Stomach smooth muscle (tissue), 2 donors: ENCODE data around the gene NUDT22.

Source experiments
- H3K27ac ChIP-seq: one replicate; pipeline ENCODE4 v1.7.0; 2013; ENCODE audit warnings: mild to moderate bottlenecking, low read length, inconsistent platforms
- H3K27me3 ChIP-seq, 2 donors: one replicate each; pipeline ENCODE4 v1.7.0; 2013; ENCODE audit warnings: low read length in 2 of 2; ENCODE audit not compliant: insufficient read depth in 2 of 2, control insufficient read depth in 1 of 2
- H3K36me3 ChIP-seq, 2 donors: one replicate each; pipeline ENCODE4 v1.7.0; 2013; ENCODE audit warnings: low read length in 2 of 2; ENCODE audit not compliant: control insufficient read depth in 2 of 2, insufficient read depth in 2 of 2
- H3K4me1 ChIP-seq: one replicate; pipeline ENCODE4 v1.7.0; 2013; ENCODE audit warnings: low read length; ENCODE audit not compliant: control insufficient read depth, insufficient read depth
- H3K4me3 ChIP-seq, 2 donors: one replicate each; pipeline ENCODE4 v1.7.0; 2013; ENCODE audit warnings: low read length in 2 of 2
- H3K9ac ChIP-seq, 2 donors: one replicate each; pipeline ENCODE4 v1.7.0; 2013; ENCODE audit warnings: low read length in 2 of 2, mild to moderate bottlenecking in 1 of 2
- H3K9me3 ChIP-seq, 2 donors: one replicate each; pipeline ENCODE4 v1.7.0; 2013; ENCODE audit warnings: low read length in 2 of 2; ENCODE audit not compliant: control insufficient read depth in 2 of 2
- donor health status: healthy.
- donor health status: Pancreatic carcinoma.

The NUDT22 gene

GRCh38 chr11:64219755-64220154, 6.3 kb upstream of the NUDT22 start:
- H3K4me1 ChIP-seq: peaks cover 3% of the 10 kb centered on the region
- no peak overlapping the region for H3K9ac ChIP-seq
- peaks cover 0 to 9% of the 10 kb centered on the region in 2 donors for H3K36me3 ChIP-seq
- no peak overlapping the region for H3K4me3 ChIP-seq
- no peak overlapping the region for H3K27ac ChIP-seq
- no peaks in the 10 kb centered on the region for H3K27me3 ChIP-seq
- no peaks in the 10 kb centered on the region for H3K9me3 ChIP-seq

GRCh38 chr11:64220271-64220670, 5.8 kb upstream of the NUDT22 start:
- Histone ChIP-seq H3K9me3 (no peaks in the 10 kb centered on the region), H3K4me1 (peaks cover 8% of the 10 kb centered on the region), H3K27me3 (no peaks in the 10 kb centered on the region), H3K36me3 (peaks cover 0 to 9% of the 10 kb centered on the region in 2 donors), H3K4me3 (no peak overlapping the region), H3K27ac (no peak overlapping the region), H3K9ac (no peak overlapping the region)

- H3K9me3 ChIP-seq: no peaks in the 10 kb centered on the region
- no peak overlapping the region for H3K27ac ChIP-seq
- H3K4me3 ChIP-seq: no peak overlapping the region
- H3K27me3 ChIP-seq: no peaks in the 10 kb centered on the region
- H3K36me3 ChIP-seq: peaks cover 0 to 9% of the 10 kb centered on the region in 2 donors
- H3K4me1 ChIP-seq: peaks cover 14% of the 10 kb centered on the region
- H3K9ac ChIP-seq: no peak overlapping the region
Measured at GRCh38 chr11:64220798-64221197, 5.3 kb upstream of the NUDT22 start.

- Histone ChIP-seq H3K27ac (no peak overlapping the region), H3K36me3 (peaks cover 0 to 9% of the 10 kb centered on the region in 2 donors), H3K4me1 (peaks cover 27% of the 10 kb centered on the region), H3K9ac (no peak overlapping the region), H3K27me3 (no peaks in the 10 kb centered on the region), H3K9me3 (no peaks in the 10 kb centered on the region), H3K4me3 (no peak overlapping the region)
Measured at GRCh38 chr11:64222651-64223000, 3.4 kb upstream of the NUDT22 start.

GRCh38 chr11:64223001-64223651, 2.9 kb upstream of the NUDT22 start:
- no peaks in the 10 kb centered on the region for H3K9me3 ChIP-seq
- no peak overlapping the region for H3K4me3 ChIP-seq
- H3K27ac ChIP-seq: no peak overlapping the region
- H3K9ac ChIP-seq: no peak overlapping the region
- H3K27me3 ChIP-seq: no peaks in the 10 kb centered on the region
- peaks cover 28% of the 10 kb centered on the region for H3K4me1 ChIP-seq
- peaks cover 0 to 9% of the 10 kb centered on the region in 2 donors for H3K36me3 ChIP-seq

GRCh38 chr11:64224151-64224890, 1.8 kb upstream of the NUDT22 start:
- Histone ChIP-seq H3K4me1 (peaks cover 30% of the 10 kb centered on the region), H3K4me3 (no peak overlapping the region), H3K27ac (no peak overlapping the region)

GRCh38 chr11:64224891-64225607, 1.0 kb upstream of the NUDT22 start:
- Histone ChIP-seq H3K27me3 (no peaks in the 10 kb centered on the region), H3K36me3 (peaks cover 0 to 9% of the 10 kb centered on the region in 2 donors), H3K9ac (peak overlapping the region; percentile 86 to 98), H3K4me3 (peak overlapping the region; percentile 93), H3K27ac (peak overlapping the region; percentile 73), H3K9me3 (no peaks in the 10 kb centered on the region), H3K4me1 (peaks cover 38% of the 10 kb centered on the region)

More at GRCh38 chr11:64224151-64224890, 1.8 kb upstream of the NUDT22 start:
- no peaks in the 10 kb centered on the region for H3K9me3 ChIP-seq
- peaks cover 0 to 9% of the 10 kb centered on the region in 2 donors for H3K36me3 ChIP-seq
- H3K27me3 ChIP-seq: no peaks in the 10 kb centered on the region
- no peak overlapping the region for H3K9ac ChIP-seq

- H3K27ac ChIP-seq: peak overlapping the region; percentile 73
- H3K9ac ChIP-seq: peak overlapping the region; percentile 91 to 98
- H3K36me3 ChIP-seq: peaks cover 0 to 9% of the 10 kb centered on the region in 2 donors
- no peaks in the 10 kb centered on the region for H3K9me3 ChIP-seq
- peak overlapping the region; percentile 93 for H3K4me3 ChIP-seq
- H3K4me1 ChIP-seq: peaks cover 46% of the 10 kb centered on the region
- no peaks in the 10 kb centered on the region for H3K27me3 ChIP-seq
Measured at GRCh38 chr11:64226507-64227051, 505 bp downstream of the NUDT22 start.

GRCh38 chr11:64227405-64227956, 1.4 kb downstream of the NUDT22 start:
- H3K4me1 ChIP-seq: peaks cover 55% of the 10 kb centered on the region

GRCh38 chr11:64229090-64229743, 3.1 kb downstream of the NUDT22 start:
- peaks cover 0 to under 1% of the 10 kb centered on the region in 2 donors for H3K36me3 ChIP-seq
- peak overlapping the region; percentile 91 for H3K27ac ChIP-seq
- H3K4me1 ChIP-seq: peaks cover 70% of the 10 kb centered on the region
- peak overlapping the region; percentile 80 to 94 for H3K9ac ChIP-seq
- H3K4me3 ChIP-seq: peak overlapping the region; percentile 84 to 86
- H3K27me3 ChIP-seq: no peaks in the 10 kb centered on the region
- no peaks in the 10 kb centered on the region for H3K9me3 ChIP-seq

More at GRCh38 chr11:64227405-64227956, 1.4 kb downstream of the NUDT22 start:
- H3K4me3 ChIP-seq: peak overlapping the region; percentile 93
- H3K27ac ChIP-seq: no peak overlapping the region
- H3K27me3 ChIP-seq: no peaks in the 10 kb centered on the region
- H3K36me3 ChIP-seq: peaks cover 0 to 8% of the 10 kb centered on the region in 2 donors
- no peaks in the 10 kb centered on the region for H3K9me3 ChIP-seq
- H3K9ac ChIP-seq: peak overlapping the region; percentile 91 to 98
